Osteoblast (primary cell): Measurements from ENCODE around the gene ATAD3A. TPM values are rescaled to one million over a fixed set of nuclear protein-coding genes. Genes with fewer than 3 reads are reported as not detected.
A peak's percentile ranks its signal among the peaks of the same experiment; 100 is the strongest.
"Not testable (repeated sequence)": the region's sequence is repeated elsewhere in the genome, so short reads cannot be mapped to it uniquely, and the experiment has no call there.

Experiments used
- DNase-seq: peaks from one replicate; pipeline ENCODE4 v3.0.0; 2011; ENCODE audit warnings: low spot score, mixed read lengths; ENCODE audit not compliant: insufficient read length; ENCODE audit errors: missing footprints
- H2AFZ ChIP-seq: 2 replicates; pipeline ENCODE4 v1.6.0; 2011; ENCODE audit warnings: mild to moderate bottlenecking, low read length
- H3K27ac ChIP-seq: 2 replicates; pipeline ENCODE4 v1.5.1; 2011; ENCODE audit warnings: mild to moderate bottlenecking, low read depth, low read length, moderate library complexity
- H3K27me3 ChIP-seq: 2 replicates; pipeline ENCODE4 v1.6.0; 2012; ENCODE audit warnings: mild to moderate bottlenecking, control low read depth, inconsistent platforms, low read length, moderate library complexity; ENCODE audit not compliant: insufficient read depth
- H3K36me3 ChIP-seq: 2 replicates; pipeline ENCODE4 v1.5.1; 2011; ENCODE audit warnings: mild to moderate bottlenecking, low read length, control low read depth, moderate library complexity; ENCODE audit not compliant: insufficient read depth
- H3K4me1 ChIP-seq: 2 replicates; pipeline ENCODE4 v1.5.1; 2011; ENCODE audit warnings: mild to moderate bottlenecking, low read length, control low read depth, moderate library complexity; ENCODE audit not compliant: insufficient read depth
- H3K4me2 ChIP-seq: 2 replicates; pipeline ENCODE4 v1.6.0; 2011; ENCODE audit warnings: mild to moderate bottlenecking, low read length; ENCODE audit not compliant: insufficient read depth
- H3K4me3 ChIP-seq: fragments of 200-600 bp; sonication (generic); 3 replicates; pipeline ENCODE4 v1.5.1; 2012; ENCODE audit warnings: mild to moderate bottlenecking, low read length, inconsistent platforms; ENCODE audit not compliant: insufficient read depth
- H3K79me2 ChIP-seq: 2 replicates; pipeline ENCODE4 v1.6.0; 2012; ENCODE audit warnings: mild to moderate bottlenecking, low read length, control low read depth, inconsistent platforms; ENCODE audit not compliant: insufficient read depth
- H3K9me3 ChIP-seq: 2 replicates; pipeline ENCODE4 v1.5.1; 2011; ENCODE audit warnings: low read depth, low read length, control low read depth
- H4K20me1 ChIP-seq: 2 replicates; pipeline ENCODE4 v1.6.0; 2012; ENCODE audit warnings: mild to moderate bottlenecking, low read length, control low read depth; ENCODE audit not compliant: insufficient read depth
- total RNA-seq: library from RNA; depleted of rRNA; stranded (reverse); fragments of >200 nt; gene quantifications from 2 replicates; pipeline ENCODE4 v1.2.3, GENCODE V29; 2012
- TF ChIP-seq, protein P1 (sequence below): IDR thresholded peaks from 2 replicates; pipeline ENCODE4 v1.5.1; 2011; ENCODE audit warnings: mild to moderate bottlenecking, low read depth, low read length, moderate library complexity; ENCODE audit errors: extremely low read depth

Gene ATAD3A
- total RNA-seq, 1 donor: 19.9 TPM

DNA sequence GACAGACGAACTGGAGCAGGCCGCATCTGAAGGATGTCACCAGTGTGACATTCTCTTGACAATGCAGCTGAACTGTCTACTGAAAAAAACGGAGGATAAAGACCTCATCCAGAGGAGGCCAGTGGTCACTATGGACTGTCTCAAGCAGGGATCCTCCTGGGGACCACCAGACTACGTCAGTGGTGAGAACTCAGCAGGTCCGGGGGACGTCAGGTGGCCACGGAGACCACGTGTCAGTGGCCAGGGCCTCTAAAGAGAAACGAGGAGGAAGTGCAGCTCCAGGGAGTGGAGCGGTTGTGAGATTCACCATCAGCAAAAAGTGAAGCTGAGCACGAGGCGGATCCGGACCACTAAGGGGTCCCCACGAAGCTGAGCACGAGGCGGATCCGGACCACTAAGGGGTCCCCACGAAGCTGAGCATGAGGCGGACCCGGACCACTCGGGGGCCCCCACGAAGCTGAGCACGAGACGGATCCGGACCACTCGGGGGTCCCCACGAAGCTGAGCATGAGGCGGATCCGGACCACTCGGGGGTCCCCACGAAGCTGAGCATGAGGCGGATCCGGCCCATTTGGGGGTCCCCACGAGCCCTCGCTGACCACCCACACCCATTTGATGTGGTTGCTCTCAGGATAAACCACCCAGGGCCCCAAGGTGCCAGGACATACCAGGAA lies 42.0 kb downstream of the ATAD3A start:
- Histone ChIP-seq H4K20me1 (peaks cover 42% of the 10 kb centered on the region), H3K9me3 (no peaks in the 10 kb centered on the region), H3K4me3 (no peak overlapping the region), H3K79me2 (peaks cover 40% of the 10 kb centered on the region), H3K27me3 (no peaks in the 10 kb centered on the region), H3K4me2 (peak overlapping the region; percentile 66), H3K4me1 (peaks cover 11% of the 10 kb centered on the region), H3K36me3 (no peaks in the 10 kb centered on the region), H2AFZ (no peak overlapping the region), H3K27ac (peak overlapping the region; percentile 24)
- DNase-seq: peak; percentile 65
- TF ChIP-seq, protein P1, sequence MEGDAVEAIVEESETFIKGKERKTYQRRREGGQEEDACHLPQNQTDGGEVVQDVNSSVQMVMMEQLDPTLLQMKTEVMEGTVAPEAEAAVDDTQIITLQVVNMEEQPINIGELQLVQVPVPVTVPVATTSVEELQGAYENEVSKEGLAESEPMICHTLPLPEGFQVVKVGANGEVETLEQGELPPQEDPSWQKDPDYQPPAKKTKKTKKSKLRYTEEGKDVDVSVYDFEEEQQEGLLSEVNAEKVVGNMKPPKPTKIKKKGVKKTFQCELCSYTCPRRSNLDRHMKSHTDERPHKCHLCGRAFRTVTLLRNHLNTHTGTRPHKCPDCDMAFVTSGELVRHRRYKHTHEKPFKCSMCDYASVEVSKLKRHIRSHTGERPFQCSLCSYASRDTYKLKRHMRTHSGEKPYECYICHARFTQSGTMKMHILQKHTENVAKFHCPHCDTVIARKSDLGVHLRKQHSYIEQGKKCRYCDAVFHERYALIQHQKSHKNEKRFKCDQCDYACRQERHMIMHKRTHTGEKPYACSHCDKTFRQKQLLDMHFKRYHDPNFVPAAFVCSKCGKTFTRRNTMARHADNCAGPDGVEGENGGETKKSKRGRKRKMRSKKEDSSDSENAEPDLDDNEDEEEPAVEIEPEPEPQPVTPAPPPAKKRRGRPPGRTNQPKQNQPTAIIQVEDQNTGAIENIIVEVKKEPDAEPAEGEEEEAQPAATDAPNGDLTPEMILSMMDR: no peak

DNA sequence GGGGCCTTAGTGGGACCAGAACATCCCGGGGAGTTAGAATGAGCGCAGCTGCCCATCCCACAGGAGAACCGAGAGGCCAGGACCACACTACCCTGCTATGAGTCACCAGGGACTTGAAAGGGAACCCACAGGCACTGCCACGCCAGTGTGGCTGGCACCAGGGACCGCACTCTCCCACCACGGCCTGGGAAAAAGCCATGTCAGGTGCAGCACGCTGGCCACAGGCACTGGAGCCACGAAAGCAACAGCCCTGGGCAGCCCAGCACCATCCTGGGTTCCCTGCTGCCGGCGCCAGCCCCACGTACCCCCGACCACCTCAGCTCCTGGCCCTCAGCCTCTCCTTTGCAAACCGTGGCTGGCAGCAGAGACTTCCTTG lies 42.6 kb downstream of the ATAD3A start:
- Histone ChIP-seq H3K4me1 (peaks cover 11% of the 10 kb centered on the region), H3K79me2 (peaks cover 46% of the 10 kb centered on the region), H3K27me3 (no peaks in the 10 kb centered on the region), H3K4me2 (peak overlapping the region; percentile 66), H3K36me3 (no peaks in the 10 kb centered on the region), H2AFZ (no peak overlapping the region), H4K20me1 (peaks cover 45% of the 10 kb centered on the region), H3K27ac (peak overlapping the region; percentile 24), H3K9me3 (no peaks in the 10 kb centered on the region), H3K4me3 (peak overlapping the region; percentile 13)
- TF ChIP-seq, protein P1: no peak
- DNase-seq: peak; percentile 95

DNA sequence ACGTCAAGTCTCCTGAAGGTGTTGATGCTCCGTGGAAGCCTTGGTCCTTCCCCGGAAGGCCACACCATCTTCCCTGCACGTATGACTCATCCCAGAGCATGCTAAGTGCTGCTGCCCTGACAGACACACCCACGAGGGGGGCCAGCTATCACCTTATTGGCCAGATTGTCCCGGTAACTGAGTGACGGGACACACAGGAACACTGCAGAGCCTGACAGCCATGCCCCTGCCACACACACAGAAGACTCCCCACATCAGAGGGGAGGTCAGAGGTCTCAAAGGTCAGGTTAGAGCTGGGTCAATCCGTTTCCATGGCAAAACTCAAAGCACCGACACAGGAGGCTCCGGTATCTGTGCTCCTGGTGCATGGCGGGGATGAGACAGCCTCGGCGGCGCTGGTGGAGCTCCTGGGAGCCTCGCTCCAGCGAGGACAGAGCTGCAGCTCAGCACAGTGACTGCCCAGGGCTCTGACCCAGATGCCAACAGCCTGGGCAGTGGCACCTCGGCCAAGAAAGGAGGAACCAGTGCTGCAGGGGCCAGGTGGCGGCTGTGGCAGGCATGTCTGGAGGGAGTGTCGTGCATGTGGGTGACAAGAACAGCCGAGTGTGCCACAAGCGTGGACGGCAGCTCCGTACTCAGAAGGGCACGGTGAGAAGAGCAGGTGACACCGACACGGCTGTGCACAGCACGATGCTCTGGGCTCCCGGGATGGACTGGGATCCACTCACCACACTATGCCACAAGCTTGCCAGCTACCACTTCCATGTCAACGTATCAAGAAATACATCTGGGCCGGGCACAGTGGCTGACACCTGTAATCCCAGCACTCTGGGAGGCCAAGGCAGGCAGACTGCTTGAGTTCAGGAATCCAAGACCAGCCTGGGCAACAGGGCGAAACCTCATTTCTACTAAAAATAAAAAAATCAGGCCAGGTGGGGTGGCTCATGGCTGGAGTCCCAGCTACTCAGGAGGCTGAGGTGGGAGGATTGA lies 43.3 kb downstream of the ATAD3A start:
- Histone ChIP-seq H3K4me3 (peak overlapping the region; percentile 13), H3K27me3 (no peaks in the 10 kb centered on the region), H3K36me3 (peaks cover 4% of the 10 kb centered on the region), H3K4me1 (peaks cover 11% of the 10 kb centered on the region), H4K20me1 (peaks cover 48% of the 10 kb centered on the region), H3K9me3 (no peaks in the 10 kb centered on the region), H3K4me2 (peak overlapping the region; percentile 66), H3K27ac (peak overlapping the region; percentile 24), H2AFZ (no peak overlapping the region), H3K79me2 (peaks cover 51% of the 10 kb centered on the region)
- peak; percentile 96 for DNase-seq
- TF ChIP-seq, protein P1: no peak

DNA sequence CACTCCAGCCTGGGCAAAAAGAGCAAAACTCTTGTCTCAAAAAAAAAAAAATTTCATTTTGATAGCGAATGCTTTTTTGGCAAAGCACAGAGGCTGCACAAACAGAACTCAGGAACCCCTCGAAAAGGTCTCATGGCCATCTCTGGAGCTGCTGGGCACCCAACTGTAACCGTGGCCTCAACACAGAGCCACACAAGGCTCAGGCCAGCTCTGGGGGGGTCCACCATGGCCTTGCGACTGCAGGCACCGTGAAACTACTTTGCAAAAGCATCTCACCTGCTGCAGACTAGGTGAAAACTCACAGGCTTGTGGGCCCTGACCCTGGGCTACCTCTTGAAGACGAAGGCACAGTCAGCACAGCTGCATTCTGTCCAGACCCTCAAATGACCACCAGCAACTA lies 44.5 kb downstream of the ATAD3A start:
- no peak overlapping the region for H3K27ac ChIP-seq
- H3K27me3 ChIP-seq: no peaks in the 10 kb centered on the region
- peaks cover 49% of the 10 kb centered on the region for H3K79me2 ChIP-seq
- no peaks in the 10 kb centered on the region for H3K9me3 ChIP-seq
- no peak overlapping the region for H2AFZ ChIP-seq
- no peak overlapping the region for H3K4me3 ChIP-seq
- peaks cover 13% of the 10 kb centered on the region for H3K36me3 ChIP-seq
- H3K4me1 ChIP-seq: peaks cover 11% of the 10 kb centered on the region
- TF ChIP-seq, protein P1: no peak
- H4K20me1 ChIP-seq: peaks cover 42% of the 10 kb centered on the region
- DNase-seq: peak; percentile 34
- H3K4me2 ChIP-seq: no peak overlapping the region

DNA sequence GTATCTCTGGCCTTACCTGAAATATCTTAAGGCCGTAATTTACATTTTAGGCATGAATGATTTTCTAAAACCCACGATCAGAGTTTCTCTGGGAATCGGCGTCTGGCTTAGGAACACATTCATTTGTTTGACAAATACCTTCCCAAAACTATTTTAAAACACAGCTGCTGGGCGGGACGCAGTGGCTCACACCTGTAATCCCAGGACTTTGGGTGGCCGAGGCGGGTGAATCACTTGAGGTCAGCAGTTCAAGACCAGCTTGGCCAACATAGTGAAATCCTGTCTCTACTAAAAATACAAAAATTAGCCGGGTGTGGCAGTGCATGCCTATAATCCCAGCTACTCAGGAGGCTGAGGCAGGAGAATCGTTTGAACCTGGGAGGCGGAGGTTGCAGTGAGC lies 45.0 kb downstream of the ATAD3A start:
- Histone ChIP-seq H3K79me2 (peaks cover 49% of the 10 kb centered on the region), H3K4me1 (peaks cover 11% of the 10 kb centered on the region), H3K36me3 (peaks cover 17% of the 10 kb centered on the region), H4K20me1 (peaks cover 43% of the 10 kb centered on the region)
- H3K4me2 ChIP-seq, DNase-seq, H3K27ac ChIP-seq, H2AFZ ChIP-seq, H3K27me3 ChIP-seq, H3K4me3 ChIP-seq, H3K9me3 ChIP-seq: not testable (repeated sequence)
